H9 (cell line): ENCODE data around the gene AFAP1. TPM values are rescaled to one million over a fixed set of nuclear protein-coding genes. Genes with fewer than 3 reads are reported as not detected.

Experiments used
- DNase-seq: peaks from one replicate; pipeline ENCODE4 v3.0.0-alpha.2; 2017
- H2AFZ ChIP-seq: one replicate; pipeline ENCODE4 v1.6.1; 2013; ENCODE audit warnings: mild to moderate bottlenecking, low read length, control low read depth, moderate library complexity
- H2AK5ac ChIP-seq: 2 replicates; pipeline ENCODE4 v1.6.1; 2013; ENCODE audit warnings: low read length, control low read depth, mixed read lengths; ENCODE audit not compliant: insufficient read length
- H2BK120ac ChIP-seq: one replicate; pipeline ENCODE4 v1.6.1; 2013; ENCODE audit warnings: low read depth, mild to moderate bottlenecking, low read length, control low read depth, inconsistent platforms; ENCODE audit not compliant: poor library complexity, severe bottlenecking
- H2BK12ac ChIP-seq: 2 replicates; pipeline ENCODE4 v1.6.1; 2013; ENCODE audit warnings: low read length, control low read depth, mixed read lengths, low read depth; ENCODE audit not compliant: insufficient read length
- H2BK15ac ChIP-seq: 2 replicates; pipeline ENCODE4 v1.6.1; 2013; ENCODE audit warnings: low read depth, low read length, control low read depth
- H2BK20ac ChIP-seq: one replicate; pipeline ENCODE4 v1.6.1; 2013; ENCODE audit warnings: low read depth, mild to moderate bottlenecking, low read length, control low read depth, inconsistent platforms; ENCODE audit not compliant: poor library complexity, severe bottlenecking
- H2BK5ac ChIP-seq: 2 replicates; pipeline ENCODE4 v1.6.1; 2013; ENCODE audit warnings: low read length, control low read depth, mixed read lengths; ENCODE audit not compliant: insufficient read length
- H3K14ac ChIP-seq: 2 replicates; pipeline ENCODE4 v1.6.1; 2013; ENCODE audit warnings: low read length, control low read depth; ENCODE audit not compliant: insufficient read depth
- H3K18ac ChIP-seq: 2 replicates; pipeline ENCODE4 v1.6.1; 2013; ENCODE audit warnings: low read depth, mild to moderate bottlenecking, mixed read lengths, low read length, control low read depth; ENCODE audit not compliant: insufficient read length
- H3K23ac ChIP-seq: 2 replicates; pipeline ENCODE4 v1.6.1; 2013; ENCODE audit warnings: low read length, control low read depth, mixed read lengths, low read depth; ENCODE audit not compliant: insufficient read length
- H3K23me2 ChIP-seq: 2 replicates; pipeline ENCODE4 v1.6.1; 2013; ENCODE audit warnings: low read depth, mild to moderate bottlenecking, mixed read lengths, low read length, control low read depth; ENCODE audit not compliant: insufficient read length, poor library complexity, severe bottlenecking
- H3K27ac ChIP-seq: 2 replicates; pipeline ENCODE4 v1.5.1; 2013; ENCODE audit warnings: low read length, control low read depth, mixed read lengths, low read depth; ENCODE audit not compliant: insufficient read length
- H3K27me3 ChIP-seq: 2 replicates; pipeline ENCODE4 v1.6.1; 2013; ENCODE audit warnings: low read length, control low read depth, inconsistent platforms; ENCODE audit not compliant: insufficient read depth
- H3K4ac ChIP-seq: 2 replicates; pipeline ENCODE4 v1.6.1; 2013; ENCODE audit warnings: low read depth, mild to moderate bottlenecking, control low read depth, inconsistent platforms, low read length, moderate library complexity
- H3K4me1 ChIP-seq: 2 replicates; pipeline ENCODE4 v1.6.1; 2013; ENCODE audit warnings: low read length, control low read depth, inconsistent platforms; ENCODE audit not compliant: insufficient read depth
- H3K4me2 ChIP-seq: 2 replicates; pipeline ENCODE4 v1.6.1; 2013; ENCODE audit warnings: low read length, control low read depth, mixed read lengths; ENCODE audit not compliant: insufficient read length, insufficient read depth
- H3K56ac ChIP-seq: 2 replicates; pipeline ENCODE4 v1.6.1; 2013; ENCODE audit warnings: low read depth, mild to moderate bottlenecking, mixed read lengths, low read length, control low read depth; ENCODE audit not compliant: insufficient read length
- H3K79me1 ChIP-seq: 2 replicates; pipeline ENCODE4 v1.6.1; 2013; ENCODE audit warnings: low read depth, mild to moderate bottlenecking, moderate library complexity, low read length, control low read depth, inconsistent platforms; ENCODE audit not compliant: insufficient read depth, poor library complexity, severe bottlenecking
- H3K79me2 ChIP-seq: 2 replicates; pipeline ENCODE4 v1.6.1; 2013; ENCODE audit warnings: low read length, control low read depth, inconsistent platforms; ENCODE audit not compliant: insufficient read depth
- H3K9ac ChIP-seq: 2 replicates; pipeline ENCODE4 v1.6.1; 2013; ENCODE audit warnings: low read length, control low read depth, mixed read lengths; ENCODE audit not compliant: insufficient read length; ENCODE audit errors: extremely low read depth
- H3K9me3 ChIP-seq: one replicate; pipeline ENCODE4 v1.6.1; 2013; ENCODE audit warnings: low read depth, low read length, inconsistent platforms; ENCODE audit not compliant: control insufficient read depth
- H3T11ph ChIP-seq: one replicate; pipeline ENCODE4 v1.6.1; 2013; ENCODE audit warnings: mild to moderate bottlenecking, low read length, control low read depth, inconsistent platforms
- H4K20me1 ChIP-seq: one replicate; pipeline ENCODE4 v1.6.1; 2013; ENCODE audit not compliant: control insufficient read depth, insufficient read length, insufficient read depth
- H4K5ac ChIP-seq: 2 replicates; pipeline ENCODE4 v1.6.1; 2013; ENCODE audit warnings: low read depth, mild to moderate bottlenecking, mixed read lengths, low read length, control low read depth; ENCODE audit not compliant: insufficient read length
- H4K8ac ChIP-seq: replicated peaks from 2 replicates; pipeline ENCODE4 v1.6.1; 2013; ENCODE audit warnings: low read length, control low read depth, mixed read lengths, low read depth; ENCODE audit not compliant: insufficient read length
- H4K91ac ChIP-seq: 2 replicates; pipeline ENCODE4 v1.6.1; 2013; ENCODE audit warnings: low read depth, mild to moderate bottlenecking, moderate library complexity, mixed read lengths, low read length, control low read depth; ENCODE audit not compliant: insufficient read length
- H3K27ac Mint-ChIP-seq, 3 experiments: 2 replicates in 2 of 3; 3 replicates in 1 of 3; pipeline ENCODE4 v1.8.0; 2020 to 2021; ENCODE audit warnings: mixed read lengths in 3 of 3, mild to moderate bottlenecking in 1 of 3, moderate library complexity in 1 of 3
- H3K27me3 Mint-ChIP-seq: 2 replicates; pipeline ENCODE4 v1.8.0; 2021; ENCODE audit warnings: low read depth, mild to moderate bottlenecking, moderate library complexity, mixed read lengths
- H3K36me3 Mint-ChIP-seq, 3 experiments: 2 replicates in 2 of 3; 3 replicates in 1 of 3; pipeline ENCODE4 v1.8.0; 2020 to 2021; ENCODE audit warnings: low read depth in 3 of 3, mixed read lengths in 3 of 3; ENCODE audit not compliant: insufficient read depth in 1 of 3
- H3K4me1 Mint-ChIP-seq, 2 experiments: 2 replicates each; pipeline ENCODE4 v1.8.0; 2020; ENCODE audit warnings: mixed read lengths in 2 of 2
- H3K4me3 Mint-ChIP-seq, 2 experiments: 2 replicates in 1 of 2; 3 replicates in 1 of 2; pipeline ENCODE4 v1.8.0; 2020 to 2021; ENCODE audit warnings: mild to moderate bottlenecking in 2 of 2, mixed read lengths in 2 of 2, moderate library complexity in 1 of 2
- H3K9me3 Mint-ChIP-seq, 2 experiments: 2 replicates in 1 of 2; 3 replicates in 1 of 2; pipeline ENCODE4 v1.8.0; 2020; ENCODE audit warnings: mild to moderate bottlenecking in 2 of 2, mixed read lengths in 2 of 2, moderate library complexity in 1 of 2
- WGBS: extraction: QIAGEN DNeasy Blood & Tissue Kit; methylation state at CpG from one replicate; pipeline ENCODE4 v1.1.7; 2013; ENCODE audit warnings: missing lambda C conversion rate, low lambda C conversion rate, mixed read lengths; ENCODE audit not compliant: insufficient read length; ENCODE audit errors: extremely low coverage; 5-methylcytosine and 5-hydroxymethylcytosine counted together
- total RNA-seq: library from RNA; stranded (reverse); gene quantifications from 2 replicates; pipeline ENCODE4 v1.2.1, GENCODE V29; 2021
- TF ChIP-seq, protein P1 (sequence below): fragments of 200-600 bp; sonication (generic); conservative IDR thresholded peaks from 3 replicates; pipeline ENCODE4 v1.8.0; 2021; ENCODE audit warnings: antibody characterized with exemption, mild to moderate bottlenecking

Gene AFAP1
- total RNA-seq, 1 experiment from 2014 or later: 6.5 TPM

DNA sequence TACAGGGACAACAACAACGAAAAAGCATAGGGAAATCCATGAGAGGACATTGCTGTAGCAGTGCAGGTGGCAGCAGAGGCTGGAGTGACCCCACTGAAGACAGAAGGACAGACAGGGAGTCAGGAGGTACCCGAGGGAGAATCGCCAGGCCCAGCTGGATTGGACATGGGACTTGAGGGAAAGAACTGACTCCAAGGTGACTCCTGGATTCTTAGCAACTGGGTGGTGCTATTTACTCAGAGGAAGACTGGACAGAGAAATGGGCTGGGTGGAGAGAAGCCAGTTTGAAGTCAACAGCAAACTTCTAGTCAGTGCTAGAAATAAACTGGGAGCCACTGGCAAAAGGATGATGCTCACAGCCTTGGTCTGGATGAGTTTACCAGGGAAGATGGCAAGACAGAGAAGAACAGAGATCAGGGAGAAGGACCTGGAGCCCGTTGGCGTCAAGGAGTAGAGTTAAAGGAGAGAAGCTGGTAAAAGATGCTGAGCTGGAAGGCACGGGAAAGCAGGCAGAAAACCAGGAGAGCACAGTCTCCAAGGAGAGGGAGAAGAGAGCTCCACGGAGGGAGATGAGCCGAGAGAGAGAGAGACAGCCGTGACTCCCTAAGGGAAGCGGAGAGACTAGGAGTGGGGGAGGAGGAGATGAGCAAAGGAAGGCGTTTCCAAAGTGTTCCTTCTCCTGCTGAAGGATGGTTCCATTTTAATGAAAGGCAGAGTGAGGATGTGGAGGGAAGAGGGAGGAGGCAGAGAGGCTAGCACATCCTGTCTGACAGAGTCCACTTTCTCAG is 119.4 kb downstream of the AFAP1 start:
- Histone ChIP-seq H3K4ac (no peak overlapping the region), H3K14ac (no peak overlapping the region), H3K27ac (no peak overlapping the region), H2AK5ac (no peak overlapping the region), H3K79me2 (0 out of 2 replicates have a peak, but pooled peaks cover 1% of the 10 kb centered on the region), H2BK5ac (no peak overlapping the region), H2BK120ac (no peak overlapping the region), H2BK15ac (no peak overlapping the region), H3K9me3 (no peaks in the 10 kb centered on the region), H4K8ac (no peak overlapping the region), H3K56ac (no peak overlapping the region), H3K23me2 (no peaks in the 10 kb centered on the region), H4K20me1 (no peaks in the 10 kb centered on the region), H2AFZ (no peak overlapping the region), H4K91ac (no peak overlapping the region), H2BK12ac (no peak overlapping the region), H2BK20ac (no peak overlapping the region), H3K4me2 (no peak overlapping the region), H3K9ac (no peak overlapping the region), H3K79me1 (no peaks in the 10 kb centered on the region), H3K27me3 (no peaks in the 10 kb centered on the region), H3K18ac (no peak overlapping the region), H4K5ac (no peak overlapping the region), H3K23ac (no peak overlapping the region), H3K4me1 (no peaks in the 10 kb centered on the region), H3T11ph (no peak overlapping the region)
- H3K9me3 Mint-ChIP-seq: no peaks in the 10 kb centered on the region
- H3K27ac Mint-ChIP-seq: peak overlapping the region in 1 of 3 experiments; percentile 20; a peak in 2 of 7 replicates
- peaks cover 27 to 38% of the 10 kb centered on the region in 2 experiments for H3K4me1 Mint-ChIP-seq
- no peak overlapping the region for H3K4me3 Mint-ChIP-seq
- TF ChIP-seq, protein P1, sequence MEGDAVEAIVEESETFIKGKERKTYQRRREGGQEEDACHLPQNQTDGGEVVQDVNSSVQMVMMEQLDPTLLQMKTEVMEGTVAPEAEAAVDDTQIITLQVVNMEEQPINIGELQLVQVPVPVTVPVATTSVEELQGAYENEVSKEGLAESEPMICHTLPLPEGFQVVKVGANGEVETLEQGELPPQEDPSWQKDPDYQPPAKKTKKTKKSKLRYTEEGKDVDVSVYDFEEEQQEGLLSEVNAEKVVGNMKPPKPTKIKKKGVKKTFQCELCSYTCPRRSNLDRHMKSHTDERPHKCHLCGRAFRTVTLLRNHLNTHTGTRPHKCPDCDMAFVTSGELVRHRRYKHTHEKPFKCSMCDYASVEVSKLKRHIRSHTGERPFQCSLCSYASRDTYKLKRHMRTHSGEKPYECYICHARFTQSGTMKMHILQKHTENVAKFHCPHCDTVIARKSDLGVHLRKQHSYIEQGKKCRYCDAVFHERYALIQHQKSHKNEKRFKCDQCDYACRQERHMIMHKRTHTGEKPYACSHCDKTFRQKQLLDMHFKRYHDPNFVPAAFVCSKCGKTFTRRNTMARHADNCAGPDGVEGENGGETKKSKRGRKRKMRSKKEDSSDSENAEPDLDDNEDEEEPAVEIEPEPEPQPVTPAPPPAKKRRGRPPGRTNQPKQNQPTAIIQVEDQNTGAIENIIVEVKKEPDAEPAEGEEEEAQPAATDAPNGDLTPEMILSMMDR: no peak
- DNase-seq: no peak
- peaks cover 4 to 15% (median 5%) of the 10 kb centered on the region in 3 experiments; a peak in 6 of 7 replicates for H3K36me3 Mint-ChIP-seq
- no peaks in the 10 kb centered on the region for H3K27me3 Mint-ChIP-seq
- WGBS: no CpG with 5 or more reads among the region's 11 CpGs
